GM21723 (cell line): Measurements from ENCODE around the gene POLN.

Experiments
- ATAC-seq: cut with Tn5 transposase; IDR thresholded peaks from one replicate; pipeline ENCODE4 v1.9.1; 2021; ENCODE audit warnings: mild to moderate bottlenecking, moderate library complexity; ENCODE audit not compliant: unreplicated experiment

Gene POLN

DNA sequence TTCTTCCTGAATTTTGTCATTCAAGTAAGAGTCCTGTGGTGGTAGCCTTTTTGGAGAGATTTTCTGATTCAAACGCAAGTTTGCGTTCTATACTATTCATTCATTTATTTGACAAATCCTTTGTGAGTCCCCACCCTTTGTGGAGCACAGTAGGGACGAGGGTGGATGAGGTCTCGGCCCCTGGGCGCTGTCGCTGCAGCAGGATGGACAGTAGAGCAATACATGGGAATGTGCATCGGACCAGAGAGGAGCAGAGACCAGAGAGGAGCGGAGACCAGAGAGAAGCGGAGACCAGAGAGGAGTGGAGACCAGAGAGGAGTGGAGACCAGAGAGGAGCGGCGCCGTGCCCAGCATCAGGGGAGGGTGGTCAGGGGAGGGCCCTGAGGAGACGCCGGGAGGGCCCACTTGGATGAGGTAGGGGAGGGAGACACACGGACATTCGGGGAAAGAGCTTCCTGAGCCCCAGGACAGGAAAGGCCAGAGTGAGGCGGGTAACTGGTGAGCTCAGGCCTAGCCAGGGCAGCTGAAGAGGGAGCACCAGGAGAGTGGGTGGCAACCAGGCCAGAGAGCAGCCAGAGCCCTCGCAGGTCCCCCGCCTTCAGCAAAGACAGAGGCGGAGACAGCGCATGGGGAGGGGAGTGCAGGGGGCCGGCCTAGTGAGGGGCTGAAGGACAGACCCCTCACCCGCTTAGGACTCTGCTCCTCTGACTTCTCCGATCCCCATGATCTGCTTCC is 115.4 kb downstream of the POLN start:
- no peak for ATAC-seq

DNA sequence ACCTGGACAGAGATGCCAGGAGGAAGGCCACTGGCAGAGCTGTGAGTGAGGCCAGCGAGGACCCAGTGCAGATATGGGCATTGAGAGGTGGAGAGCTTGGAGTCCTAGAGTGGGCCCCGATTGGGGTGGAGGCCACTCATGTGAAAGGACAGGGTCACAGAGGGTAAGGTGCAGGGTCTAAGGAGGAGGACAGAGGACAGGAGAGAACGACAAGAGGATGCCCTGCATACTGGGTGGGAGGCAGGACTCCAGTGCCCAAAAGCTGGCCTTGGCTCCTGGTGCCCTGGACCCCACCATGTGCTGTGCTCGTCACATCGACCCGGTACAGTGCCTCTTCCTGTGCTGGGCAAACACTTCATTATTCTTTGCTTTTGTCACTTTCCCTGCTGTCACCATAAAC is 116.1 kb downstream of the POLN start:
- ATAC-seq = no peak

DNA sequence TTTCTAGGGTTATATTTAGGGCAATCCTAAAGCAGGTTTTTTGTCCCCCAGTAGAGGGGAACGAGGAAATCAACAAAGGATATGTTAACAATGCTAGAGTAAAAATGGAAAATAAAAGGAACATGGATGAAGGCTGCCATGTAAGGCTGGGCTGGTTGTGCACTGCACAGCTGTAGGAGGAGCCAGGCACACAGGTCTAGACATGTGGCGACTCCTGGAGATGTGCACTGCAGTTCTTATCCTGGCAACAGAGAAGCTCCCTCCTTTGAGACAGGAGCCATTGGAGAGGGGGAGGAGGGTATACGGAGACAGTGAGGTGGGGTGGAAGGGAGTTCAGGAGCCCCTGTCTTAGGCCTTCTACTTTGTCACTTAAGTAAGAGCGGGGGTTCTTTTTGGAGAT is 116.9 kb downstream of the POLN start:
- ATAC-seq = no peak

DNA sequence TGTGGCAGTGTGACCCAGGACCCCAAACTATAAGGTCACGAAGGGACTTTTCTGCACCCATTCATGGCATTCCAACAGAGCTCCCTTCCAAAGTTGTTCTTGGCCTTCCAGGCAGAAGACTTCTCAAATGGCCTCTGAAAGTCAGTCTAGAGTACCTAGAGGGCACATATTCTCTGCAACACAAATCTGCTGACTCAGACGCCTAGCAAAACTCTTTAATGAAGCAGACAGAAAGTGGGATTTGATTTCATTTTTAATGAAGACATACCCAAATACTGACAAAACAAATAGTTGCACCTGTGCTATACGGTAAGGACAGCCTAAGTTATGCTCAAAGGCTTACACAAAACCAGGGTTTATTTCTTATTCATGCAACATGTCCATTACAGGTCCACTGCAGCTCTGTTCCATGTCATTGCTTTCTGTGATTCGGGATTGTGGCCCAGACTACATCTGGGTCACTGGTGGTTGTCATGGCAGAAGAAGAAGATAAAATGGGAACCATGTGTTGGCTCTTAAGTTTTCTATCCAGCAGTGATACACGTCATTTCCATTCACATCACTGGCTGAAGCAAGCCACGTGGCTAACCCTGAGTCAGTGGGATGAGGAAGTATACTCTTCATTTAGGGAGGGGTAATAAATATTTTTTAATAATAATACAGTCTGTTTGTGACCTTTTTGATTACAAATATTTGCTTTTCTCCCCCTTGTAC is 125.1 kb downstream of the POLN start:
- ATAC-seq = no peak

DNA sequence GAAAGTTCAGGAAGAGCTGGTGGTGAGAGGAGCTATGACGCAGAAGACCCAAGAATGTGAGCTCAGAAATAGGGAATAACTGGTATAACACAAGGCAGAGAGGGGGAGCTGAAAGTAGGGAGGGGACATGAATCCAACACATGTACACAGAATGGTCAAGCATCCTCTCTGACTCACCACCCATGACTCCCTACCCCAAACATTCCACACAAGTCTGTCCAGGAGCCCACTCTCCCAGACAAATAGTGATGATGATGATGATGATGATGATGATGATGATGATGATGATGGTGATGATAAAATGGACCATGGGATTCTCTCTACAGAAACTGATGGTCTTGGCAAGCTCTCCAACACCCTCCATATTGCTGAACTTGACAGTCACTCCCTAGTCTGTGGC is 136.4 kb downstream of the POLN start:
- ATAC-seq = no peak

DNA sequence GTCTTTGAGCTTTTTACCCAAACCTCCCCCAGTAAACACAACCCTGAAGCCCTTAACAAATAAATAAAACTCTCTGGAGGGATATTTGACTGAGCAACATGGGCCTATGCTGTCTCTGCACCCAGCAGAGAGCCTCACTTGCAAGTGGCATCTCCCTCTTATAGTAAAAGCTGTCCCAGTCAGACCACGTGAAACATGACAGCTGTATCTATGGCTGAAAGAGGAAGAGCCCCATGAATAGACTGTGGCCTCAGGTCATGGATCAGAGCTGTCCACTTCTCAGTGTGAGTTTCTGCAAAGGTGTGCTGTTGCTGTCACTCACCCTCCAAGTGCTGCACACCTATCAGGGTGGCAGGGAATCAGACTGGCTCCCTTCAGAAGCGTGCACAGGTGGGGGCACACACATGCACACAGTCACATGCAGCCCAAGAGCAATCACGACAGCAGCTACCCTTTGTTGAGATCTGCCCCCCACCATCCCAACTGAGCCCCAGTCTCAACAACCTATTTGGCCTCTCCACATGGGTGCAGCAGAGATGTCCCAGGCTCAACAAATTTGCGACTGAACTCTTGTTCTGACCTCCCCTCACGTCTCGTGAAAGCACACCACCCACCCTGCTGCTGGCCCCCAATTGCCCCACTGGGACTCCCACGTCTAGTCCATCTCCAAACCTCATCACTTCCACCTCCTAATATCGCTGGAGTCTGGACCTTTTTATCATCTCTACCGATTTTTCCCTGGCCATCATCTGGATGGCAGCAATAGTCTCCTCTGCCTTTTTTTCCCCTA is 137.2 kb downstream of the POLN start:
- ATAC-seq = no peak

DNA sequence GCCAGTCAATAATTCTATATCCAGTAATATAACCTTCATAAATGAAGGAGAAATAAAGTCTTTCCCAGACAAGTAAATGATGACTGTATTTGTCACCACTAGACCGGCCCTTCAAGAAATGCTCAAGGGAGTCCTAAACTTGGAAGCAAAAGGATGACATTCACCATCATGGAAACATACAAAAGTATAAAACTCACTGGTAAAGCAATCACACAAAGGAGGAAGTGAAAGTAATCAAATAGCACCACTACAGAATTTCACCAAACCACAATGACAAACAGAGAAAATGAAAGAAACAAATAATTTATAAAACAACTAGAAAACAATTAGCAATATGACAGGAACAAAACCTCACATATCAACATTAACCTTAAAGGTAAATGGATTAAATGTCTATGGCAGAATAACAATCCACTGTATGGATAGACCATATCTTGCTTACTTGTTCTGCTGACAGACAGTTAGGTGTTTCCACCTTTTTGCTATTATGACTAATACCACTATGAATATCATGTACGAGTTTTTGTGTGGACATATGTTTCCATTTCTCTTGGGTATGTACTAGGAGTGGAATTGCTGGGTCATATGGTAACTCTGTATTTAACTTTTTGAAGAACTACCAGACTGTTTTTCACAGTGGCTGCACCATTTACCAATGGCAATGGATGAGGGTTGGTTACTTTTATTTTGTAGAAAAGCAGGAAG is 137.9 kb downstream of the POLN start:
- no peak for ATAC-seq

DNA sequence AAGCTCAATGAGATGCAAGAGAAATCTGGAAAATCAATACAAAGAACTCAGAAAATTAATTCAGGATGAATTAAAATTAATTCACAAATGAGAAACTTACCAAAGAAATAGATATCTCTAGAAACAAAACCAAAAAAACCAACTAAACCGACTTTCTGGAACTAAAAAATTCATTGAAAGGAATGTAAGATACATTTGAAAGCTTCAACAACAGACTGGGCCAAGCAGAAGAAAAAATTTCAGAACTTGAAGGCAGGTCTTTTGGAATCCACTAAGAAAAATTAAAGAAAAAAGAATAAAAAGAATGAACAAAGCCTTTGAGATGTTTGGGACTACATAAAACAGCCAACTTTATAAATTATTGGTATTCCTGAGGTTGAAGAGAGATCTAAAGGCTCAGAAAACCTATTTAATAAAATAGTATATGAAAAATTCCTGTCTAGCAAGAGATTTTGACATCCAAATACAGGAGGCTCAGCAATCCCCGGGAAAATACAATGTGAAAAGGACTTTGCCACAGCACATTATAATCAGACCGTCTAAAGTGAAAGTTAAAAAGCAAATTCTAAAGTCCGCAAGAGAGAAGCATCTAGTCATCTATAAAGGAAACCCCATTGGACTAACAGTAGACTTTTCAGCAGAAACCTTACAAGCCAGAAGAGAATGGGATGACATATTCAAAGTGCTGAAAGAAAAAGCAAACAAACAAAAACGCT is 138.6 kb downstream of the POLN start:
- no peak for ATAC-seq

DNA sequence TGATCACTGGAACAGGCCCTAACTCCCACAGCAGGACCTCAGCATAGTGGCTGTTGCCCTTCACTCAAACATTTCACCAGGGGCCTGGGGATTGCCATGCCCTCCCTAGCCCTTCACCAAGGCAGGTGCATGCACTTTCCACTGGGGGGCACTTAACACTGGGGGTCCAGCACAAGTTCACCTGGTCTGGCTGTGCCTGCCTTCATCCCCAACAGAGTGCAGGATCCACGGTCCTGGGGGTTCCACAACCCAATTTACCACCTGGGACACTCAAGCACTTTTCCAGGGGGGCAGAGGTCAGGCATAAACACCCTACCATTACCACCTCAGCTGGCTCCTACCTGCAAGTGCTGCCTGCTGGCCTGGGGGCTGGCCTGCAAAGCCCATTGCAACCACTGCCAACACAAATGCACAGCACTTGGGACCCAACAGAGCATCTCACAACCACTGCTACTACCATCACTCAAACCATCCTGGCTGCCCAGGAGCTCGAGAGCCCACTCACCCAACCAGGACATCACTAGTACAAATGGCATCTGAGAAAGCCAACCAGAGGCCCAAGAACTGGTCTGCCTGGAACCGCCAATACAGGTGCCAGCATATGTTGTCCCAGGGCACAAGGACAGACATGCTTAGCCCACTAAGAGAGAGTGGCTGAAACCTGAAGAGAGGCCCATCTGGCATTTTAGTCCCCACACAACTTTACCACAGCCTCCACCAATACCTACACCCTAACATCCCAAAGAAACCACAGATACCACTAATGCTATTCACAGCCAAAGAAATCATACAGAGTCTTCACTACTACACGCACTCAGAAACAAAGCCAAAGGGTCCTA is 139.7 kb downstream of the POLN start:
- no peak for ATAC-seq

DNA sequence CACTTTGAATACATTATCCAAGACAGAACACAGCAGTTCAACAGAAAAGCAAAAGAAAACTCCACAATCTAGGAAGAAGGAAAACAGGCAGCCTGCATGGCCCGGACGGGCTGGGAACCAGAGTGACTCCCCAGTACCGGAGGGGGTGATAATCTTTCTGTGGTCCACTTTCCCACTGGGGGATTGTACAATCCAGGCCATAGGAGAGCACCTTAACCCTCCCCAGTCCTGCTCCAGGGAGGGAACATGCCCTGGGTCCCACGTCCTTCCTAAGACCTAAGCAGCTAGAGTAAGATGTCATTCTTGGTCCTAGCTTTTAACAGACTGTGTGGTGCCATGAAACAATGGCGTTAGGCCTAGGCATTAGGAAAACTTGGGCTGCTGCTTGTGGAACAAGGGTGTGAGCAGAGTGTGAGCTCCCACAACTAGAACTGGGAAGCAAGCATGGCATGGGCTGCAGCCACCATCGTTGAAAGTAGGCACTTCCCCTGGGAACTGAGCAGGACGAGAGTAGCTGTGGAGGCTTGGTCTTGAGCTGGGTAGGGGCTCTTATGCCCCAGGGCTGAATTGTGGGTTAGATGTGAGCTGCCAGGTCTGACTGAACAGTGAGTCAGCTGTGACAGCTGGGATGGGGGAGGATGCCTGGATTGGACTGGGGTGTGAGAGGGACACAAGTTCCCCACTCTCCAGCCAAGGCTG is 140.4 kb downstream of the POLN start:
- ATAC-seq = no peak

DNA sequence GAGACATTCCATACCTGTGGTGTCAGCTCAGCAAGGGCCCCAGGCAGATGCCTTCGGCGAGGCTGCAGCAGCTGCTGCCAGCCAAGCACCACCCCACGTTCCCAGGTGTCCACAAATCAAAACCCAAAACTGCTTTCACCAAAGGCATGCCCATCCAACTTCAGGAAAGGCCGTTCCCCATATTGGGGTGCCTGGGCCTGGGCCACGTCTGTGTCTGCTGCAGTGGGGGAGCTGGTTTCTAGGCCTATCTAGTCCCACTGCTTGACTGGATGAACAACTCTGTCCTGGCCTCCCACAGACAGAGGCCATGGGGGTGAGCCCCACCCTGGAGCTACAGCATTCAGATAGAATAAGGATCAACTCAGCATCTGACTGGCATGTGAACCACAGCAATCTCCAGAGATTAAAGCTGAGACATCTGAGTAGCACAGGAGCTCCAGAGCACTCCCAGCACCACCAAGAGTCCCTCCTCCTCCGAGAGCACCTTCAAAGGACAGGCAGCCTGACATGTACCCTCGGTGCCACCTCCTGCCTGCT is 145.8 kb downstream of the POLN start:
- no peak for ATAC-seq

DNA sequence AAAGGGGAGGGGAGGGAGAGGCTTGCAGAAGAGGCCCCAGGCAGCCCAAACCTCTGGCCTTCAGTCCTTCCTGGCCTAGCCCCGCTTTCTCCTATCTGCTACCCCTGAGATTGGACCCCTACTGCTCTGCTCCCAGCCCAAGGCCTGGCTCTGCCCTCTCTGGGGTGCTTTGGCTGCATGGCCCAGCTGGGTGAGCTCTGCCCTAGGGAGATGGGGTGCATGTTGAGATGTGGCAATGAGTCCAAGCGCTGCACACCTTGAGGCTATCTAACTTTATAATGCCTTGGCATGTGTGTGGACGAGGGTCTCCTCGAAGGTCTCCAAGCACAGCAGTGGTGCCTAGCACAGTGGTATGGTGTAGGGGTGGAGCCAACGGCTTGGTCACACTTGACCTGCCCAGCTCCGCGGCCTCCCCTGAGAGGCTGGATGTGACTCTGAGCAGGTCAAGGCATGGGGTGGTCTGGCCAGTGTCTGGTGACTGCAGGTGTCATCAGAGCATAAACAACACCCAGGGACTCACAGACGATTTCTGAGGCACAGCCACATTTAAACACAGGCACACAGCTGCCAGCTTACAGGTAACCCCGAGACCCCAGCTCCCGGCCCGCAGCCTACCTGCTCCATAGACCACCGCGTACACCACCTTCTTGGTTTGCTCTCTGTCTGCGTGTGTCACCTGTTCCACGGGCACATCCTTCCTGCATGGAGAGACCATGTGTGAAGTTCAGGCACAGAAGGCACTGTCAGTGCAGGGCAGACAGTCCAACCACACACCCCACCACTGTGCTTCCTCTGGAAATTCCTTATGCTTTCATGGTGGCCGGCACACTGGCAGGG is 146.5 kb downstream of the POLN start:
- ATAC-seq = no peak

DNA sequence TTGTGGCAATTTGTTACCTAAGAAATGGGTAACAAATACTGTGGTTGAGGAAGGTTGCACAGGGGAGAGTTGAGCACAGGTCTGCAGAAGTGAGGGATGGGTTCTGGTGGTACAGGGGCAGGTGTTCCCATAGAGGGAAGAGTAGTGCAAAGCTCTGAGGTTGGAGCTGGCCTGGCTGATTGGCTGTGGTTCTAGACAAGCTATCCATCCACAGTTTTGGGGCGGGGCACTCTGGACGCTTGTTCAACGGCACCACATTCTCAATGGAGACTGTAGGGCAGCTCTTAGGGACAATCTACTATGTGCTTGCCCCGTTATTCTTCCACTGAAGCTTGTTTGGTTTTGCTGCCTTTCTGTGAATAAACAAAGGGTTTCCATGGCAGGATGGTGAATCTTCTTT is 147.4 kb downstream of the POLN start:
- ATAC-seq = no peak

DNA sequence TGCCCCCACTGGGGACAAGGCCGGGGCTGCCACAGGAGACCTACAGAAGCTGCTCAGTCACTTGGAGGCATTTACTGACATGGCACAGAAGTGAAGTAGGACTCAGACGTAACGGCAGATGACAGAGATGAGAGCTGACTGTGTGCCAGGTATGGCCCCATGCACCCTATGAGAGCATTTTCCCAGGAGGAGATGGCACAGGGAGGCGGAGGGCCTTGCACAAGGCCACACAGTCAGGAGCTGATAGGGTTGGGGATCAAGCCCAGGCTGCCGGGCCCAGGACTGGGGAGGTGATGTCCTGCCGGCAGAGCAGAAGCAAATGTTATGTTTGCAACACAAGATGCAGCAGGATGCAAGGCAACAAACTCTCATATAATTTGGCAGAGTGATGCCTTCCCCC is 148.7 kb downstream of the POLN start:
- ATAC-seq = no peak

DNA sequence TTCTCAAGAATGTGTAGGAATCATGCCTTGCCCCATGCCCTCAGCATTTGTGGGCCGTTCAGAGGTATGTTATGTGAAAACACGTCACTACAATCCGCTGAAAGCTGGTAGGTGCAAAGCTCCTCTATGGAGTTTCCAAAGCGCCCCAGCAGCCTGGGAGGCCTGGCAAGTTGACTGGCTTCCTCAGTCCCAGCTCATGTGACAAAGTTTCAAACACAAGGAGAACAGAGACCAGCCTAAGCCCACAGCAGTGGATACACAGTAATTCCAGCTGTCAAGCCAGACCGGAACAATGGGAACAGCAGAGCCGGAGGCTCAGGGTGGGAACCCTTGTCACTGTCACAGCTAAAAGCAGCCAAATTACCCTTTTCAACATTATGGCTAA is 149.3 kb downstream of the POLN start:
- ATAC-seq = no peak

DNA sequence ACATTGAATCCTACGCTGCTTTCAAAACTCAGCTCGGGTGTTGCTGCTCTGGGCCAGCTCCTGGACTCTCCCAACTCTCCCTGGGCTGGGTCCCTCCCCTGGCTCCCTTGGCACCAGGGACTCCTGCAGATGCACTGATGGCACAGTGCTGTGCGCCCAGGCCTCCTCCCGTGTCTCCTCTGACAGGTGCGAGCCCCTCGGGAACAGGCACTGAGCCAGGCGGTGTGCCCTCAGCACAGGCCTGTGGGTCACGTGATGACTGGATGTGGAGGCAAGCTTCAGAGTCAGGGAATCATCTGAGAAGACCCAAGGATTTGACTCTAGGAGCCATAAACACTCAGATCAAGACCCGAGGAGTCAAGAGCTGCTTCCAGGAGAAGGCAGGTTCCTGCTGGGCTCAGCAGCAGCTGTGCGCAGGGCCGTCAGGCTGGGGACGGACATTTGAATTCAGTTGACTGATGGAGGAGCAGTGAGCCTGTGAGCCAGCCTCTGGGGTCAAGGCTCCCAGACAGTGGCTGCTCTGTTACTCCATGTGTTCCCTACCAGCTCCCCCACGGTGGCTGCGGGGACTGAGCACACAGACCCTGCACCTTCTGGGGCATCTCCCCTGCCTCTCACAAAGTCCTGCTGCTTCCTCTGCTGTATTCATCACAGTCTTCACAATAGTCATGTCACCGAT is 149.8 kb downstream of the POLN start:
- ATAC-seq = no peak

DNA sequence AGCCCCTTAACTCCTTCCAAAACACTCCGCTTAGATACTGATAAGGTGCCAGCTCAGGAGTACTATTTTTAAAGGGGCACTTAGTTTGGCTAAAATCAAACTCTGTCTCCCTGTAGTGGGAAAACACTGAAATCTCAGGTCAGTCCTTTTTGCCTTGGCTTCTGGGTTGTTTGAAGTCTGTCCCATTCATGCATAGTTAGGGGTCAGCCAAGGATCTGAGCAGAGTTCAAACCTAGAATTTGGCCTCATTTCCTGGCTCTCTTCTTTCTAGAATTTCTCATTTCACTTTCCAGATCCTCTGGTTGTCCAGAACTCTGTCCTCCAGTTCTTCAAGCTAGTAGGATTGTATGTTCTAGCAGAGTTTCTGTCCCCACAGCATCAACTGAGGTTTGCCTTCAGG is 151.3 kb downstream of the POLN start:
- ATAC-seq = no peak
